GM21360 (cell line): ENCODE results near the gene CFAP52.
"Not testable (repeated sequence)": the region's sequence is repeated elsewhere in the genome, so short reads cannot be mapped to it uniquely, and the experiment has no call there.

Experiments
- ATAC-seq: cut with Tn5 transposase; IDR thresholded peaks from one replicate; pipeline ENCODE4 v1.9.1; 2021; ENCODE audit warnings: mild to moderate bottlenecking, moderate library complexity; ENCODE audit not compliant: unreplicated experiment

CFAP52 gene, protein sequence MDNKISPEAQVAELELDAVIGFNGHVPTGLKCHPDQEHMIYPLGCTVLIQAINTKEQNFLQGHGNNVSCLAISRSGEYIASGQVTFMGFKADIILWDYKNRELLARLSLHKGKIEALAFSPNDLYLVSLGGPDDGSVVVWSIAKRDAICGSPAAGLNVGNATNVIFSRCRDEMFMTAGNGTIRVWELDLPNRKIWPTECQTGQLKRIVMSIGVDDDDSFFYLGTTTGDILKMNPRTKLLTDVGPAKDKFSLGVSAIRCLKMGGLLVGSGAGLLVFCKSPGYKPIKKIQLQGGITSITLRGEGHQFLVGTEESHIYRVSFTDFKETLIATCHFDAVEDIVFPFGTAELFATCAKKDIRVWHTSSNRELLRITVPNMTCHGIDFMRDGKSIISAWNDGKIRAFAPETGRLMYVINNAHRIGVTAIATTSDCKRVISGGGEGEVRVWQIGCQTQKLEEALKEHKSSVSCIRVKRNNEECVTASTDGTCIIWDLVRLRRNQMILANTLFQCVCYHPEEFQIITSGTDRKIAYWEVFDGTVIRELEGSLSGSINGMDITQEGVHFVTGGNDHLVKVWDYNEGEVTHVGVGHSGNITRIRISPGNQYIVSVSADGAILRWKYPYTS

DNA sequence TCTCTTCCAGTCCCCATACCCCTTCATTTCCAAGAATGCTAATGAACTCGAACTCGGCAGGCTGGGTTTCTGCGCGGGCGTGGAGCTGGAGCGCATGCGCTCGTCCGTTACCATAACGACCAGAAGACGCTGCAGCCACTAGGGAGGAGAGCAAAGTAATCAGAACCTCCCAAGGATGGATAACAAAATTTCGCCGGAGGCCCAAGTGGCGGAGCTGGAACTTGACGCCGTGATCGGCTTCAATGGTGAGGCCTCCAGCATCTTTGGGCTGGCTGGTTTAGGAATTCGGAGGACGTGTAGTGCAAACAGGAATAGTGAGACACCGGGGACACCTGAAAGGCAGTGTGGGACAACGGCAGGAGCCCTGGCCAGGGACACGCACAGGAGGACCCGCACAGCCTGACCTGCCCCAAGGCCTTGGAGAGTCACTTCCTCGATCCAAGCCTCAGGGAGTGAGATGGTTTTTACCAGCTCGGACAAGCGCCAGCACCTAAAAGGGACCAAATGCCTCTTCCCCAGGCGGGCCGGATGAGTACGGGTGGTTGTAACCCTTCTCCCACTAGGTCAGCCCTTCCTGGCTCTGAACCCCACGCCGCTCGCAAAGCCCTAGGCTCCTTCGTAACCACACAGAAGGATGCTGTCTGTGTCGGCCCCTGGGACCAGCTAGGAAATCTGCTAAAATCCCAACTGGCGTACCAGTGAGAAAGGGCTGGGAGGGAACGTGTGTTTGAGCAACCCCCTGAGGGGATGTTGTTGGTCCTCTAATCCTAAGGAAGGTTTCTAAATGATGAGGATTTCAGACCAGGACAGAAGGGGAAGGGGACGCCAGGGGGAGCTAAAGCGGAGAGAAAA, at the start of gene CFAP52:
TSS of gene CFAP52 (plus strand) at position 122 of the 852 bp plus-strand sequence. CDS start at position 176, 54 bp downstream.
- ATAC-seq = no peak

DNA sequence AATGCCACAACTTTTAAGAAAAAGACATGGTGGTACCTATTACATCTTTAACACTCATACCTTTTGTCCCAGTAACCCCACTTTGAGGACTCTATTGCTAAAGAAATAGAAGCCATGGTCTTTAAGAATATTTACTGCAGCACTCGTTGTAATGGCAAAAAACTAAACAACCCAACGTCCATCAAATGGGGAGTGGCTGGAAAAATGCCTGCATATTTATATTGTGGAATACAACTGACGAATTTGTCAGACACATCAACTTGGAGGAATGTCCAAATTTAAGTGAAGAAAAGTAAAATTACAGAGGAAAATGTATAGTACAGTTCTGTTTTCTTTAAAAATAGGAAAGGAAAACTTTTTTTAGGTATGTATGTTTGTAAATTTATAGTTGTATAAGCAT, 48.7 kb upstream of the CFAP52 start:
- ATAC-seq = no peak

DNA sequence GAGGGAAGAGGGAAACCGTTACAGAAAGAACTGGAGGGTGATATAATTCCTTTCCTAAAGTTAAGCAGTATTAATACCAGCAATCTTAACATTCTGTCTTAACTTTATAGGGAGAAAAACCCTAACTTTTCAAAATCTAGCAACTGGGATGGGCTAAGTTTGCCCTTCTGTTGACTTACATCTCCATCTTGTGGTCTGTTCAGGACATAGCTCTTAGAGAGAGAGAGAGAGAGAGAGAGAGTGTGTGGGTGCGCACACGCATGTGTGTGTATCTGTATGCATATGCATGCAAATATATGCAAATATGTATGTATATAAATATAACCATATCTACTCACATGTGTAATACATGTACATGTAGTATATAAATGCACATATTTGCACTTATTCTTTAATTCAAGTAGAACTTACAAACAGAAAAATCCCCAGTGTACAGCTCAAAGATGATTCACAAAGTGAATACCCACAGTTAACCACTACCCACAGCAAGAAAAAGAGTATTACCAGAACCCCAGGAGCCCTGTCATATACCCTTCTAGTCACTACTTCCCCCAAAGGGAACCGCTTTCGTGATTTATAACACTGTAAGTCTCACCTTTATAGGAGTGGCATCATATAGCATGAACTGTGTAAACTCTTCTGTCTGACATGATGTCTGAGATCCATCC, 47.3 kb upstream of the CFAP52 start:
- no peak for ATAC-seq

DNA sequence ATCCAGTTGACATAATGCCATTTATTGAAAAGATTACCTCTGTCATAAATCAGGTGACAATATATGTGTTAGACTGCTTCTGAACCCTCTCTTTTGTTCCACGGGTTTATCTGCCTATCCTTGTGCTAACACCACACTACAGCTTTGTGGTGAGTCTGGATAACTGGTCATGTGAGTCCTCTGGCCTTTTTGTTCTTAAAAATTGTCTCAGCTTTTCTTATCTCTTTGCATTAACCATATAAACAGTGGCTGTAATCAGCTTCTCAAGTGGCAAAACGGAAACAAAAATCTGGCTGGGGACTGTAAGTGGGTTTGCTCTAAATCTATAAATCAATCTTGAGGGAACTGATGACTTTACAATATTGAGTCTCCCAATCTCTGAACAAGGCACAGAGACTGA, 45.4 kb upstream of the CFAP52 start:
- no peak for ATAC-seq

DNA sequence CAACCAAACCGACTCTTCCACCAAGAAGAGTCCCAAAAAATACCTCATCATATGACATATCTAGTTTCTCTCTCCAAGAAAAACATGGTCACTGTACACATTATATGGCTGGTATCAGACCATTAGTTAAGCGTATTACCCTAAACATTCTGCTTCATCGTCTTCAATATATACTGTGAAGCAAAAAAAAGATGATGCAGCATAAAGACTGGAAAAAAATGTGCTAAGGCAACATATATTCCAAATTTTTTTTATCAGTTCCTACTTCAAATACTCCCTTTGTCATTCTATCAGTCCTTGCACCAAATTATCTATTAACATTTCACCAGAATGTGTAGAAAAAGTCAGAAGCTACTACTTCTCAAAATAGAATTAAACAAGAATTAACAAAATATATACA, 43.7 kb upstream of the CFAP52 start:
- no peak for ATAC-seq

DNA sequence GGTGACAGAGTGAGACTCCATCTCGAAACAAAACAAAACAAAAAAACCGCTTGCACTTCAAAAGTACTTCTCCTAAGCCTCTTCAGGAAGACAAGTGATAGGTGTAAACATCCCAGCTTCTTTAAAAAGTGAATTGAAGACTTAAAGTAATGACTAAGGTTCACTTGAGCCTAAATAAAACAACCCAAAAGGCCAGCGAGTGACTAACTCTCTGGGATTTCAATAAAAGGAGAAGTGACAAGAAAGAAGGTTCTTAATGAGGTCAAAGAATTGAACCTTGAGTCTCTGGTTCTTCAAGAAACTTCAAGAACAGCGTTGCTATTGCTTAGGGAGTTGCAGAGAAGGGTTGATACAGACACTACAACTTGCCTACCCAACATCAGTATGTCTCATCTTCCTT, 43.0 kb upstream of the CFAP52 start:
- ATAC-seq = no peak

DNA sequence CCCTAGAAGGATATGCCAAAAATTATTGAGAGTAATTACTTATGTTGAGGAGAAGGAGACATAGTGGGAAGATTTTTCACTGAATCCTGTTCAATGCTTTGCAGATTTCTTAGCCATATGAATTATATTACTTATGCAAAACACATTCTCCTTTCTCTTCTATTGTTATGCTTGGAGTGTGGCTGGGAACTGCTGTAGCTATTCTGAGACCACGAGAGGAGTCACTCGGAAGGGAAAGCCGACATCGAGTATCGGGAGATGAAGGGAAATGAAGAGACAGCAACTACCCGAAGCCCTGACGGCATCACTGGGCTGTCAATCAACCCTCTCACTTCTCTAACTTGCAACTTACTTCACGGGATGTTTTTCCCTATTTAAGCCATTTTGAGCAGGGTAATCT, 40.4 kb upstream of the CFAP52 start:
- no peak for ATAC-seq

DNA sequence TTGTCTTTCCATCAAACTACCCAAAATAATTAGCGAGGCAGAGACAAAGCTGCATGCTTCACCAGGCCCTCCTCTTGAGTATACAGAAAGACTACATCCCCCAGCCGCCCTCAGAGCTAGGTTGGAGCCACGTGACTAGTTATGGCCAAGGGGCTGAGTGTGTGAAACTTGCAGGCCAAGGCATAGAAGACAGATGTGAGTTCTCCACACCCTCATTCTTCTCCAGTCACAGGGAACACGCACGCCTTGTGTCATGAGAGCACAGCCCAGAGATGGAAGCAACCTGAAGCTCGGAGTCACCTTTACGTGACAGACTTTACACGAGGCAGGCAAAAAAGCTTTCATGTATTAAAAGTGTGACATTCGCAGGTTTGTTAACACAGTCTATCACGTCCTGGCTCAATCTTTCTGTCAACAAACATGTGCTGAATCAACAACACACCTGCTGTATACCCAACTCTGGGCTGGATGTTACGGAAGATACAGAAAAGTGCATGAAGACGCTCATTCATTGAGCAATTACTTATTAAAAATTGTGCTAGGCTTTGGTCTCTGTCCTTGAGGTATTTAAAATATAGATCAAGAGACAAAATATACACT, 39.2 kb upstream of the CFAP52 start:
- ATAC-seq = no peak

DNA sequence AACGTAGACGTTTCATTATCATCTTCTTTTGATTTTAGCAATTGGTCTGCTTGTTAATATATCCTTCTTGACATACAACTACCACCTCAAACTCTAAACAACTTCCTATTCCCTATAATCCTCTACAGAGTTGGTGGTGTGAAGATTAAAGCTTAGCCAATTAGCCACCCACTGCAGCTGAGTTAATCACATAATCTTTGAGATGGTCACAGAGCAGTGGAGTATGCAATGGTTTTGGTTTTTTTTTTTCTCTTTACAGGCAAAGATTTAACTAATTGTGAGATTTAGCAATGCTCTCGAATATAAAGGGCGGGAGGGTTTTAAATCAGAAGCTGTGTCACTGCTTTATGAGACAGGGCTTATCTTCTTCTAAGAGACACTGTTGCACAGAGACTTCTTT, 37.8 kb upstream of the CFAP52 start:
- ATAC-seq = no peak

DNA sequence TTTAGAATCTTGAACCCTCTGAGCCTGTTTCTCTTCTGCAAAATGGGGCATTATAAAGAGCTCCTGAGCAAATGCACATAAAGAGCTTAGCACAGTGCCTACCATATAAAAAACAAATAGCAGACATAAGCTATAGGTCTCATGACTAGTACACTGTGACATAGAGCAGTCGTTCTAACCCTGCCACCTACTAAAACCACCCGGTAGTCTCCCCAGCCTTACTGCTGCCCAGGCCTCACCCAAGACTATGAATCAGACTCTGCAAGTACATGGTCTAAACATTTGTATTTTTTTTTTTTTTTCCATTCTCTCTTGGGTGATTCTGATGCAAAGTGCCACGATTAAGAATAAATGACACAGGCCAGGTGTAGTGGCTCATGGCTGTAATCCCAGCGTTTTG, 34.7 kb upstream of the CFAP52 start:
- no peak for ATAC-seq

DNA sequence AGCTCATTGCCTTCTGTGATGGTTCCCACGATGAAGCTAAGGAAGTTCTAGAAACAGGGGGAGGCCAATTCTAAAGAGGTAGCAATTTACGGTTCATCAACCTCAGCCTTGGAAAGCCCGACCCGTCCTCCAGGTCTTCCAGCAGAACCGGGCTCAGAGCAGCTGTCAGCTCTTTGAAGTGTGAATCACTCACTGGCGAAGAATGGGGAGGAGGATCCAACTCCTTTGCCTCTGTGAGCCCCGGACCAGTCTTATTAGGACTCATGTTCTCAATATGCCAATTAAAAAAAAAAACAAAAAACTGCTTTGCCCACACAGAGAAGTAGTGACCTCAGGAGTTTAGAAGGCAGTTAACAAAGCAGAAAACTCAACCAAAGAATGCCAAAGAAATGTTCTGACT, 32.2 kb upstream of the CFAP52 start:
- ATAC-seq = no peak

DNA sequence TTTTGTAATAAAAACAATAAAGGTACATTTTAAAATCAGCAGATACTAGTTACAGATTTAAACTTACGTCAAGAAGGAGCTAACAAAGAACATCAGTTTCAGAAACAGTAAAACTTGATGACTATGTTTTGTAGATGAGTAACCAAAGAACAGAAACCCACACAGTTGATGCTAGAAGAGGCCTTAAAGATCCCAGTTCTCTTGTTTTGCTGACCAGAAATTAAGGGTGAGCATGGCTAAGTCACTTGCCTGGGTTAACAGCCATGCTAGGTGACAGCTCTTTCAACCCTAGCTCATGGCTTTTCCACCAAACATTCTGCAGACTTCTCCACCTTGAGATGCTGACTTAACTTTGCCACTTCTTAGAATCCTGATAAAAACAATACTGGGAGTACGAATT, 27.2 kb upstream of the CFAP52 start:
- no peak for ATAC-seq

DNA sequence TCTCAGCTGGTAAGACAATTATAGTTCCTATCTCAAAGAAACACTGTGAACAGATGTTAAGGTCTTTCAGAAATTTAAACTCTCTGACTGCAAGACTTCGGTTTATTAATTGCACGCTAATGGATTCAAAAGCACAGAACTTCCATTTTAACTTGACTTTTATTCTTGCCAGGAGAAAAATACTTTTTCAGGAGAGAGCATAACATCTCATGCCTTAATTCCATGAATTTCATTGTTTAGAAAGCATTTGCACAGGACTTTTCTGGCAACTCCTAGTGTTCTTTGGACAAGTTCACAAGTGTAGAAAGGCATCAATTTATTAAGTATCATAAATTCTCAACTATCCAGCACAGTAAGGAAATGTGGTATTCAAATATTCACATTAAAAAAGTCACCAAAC, 23.3 kb upstream of the CFAP52 start:
- ATAC-seq = no peak

DNA sequence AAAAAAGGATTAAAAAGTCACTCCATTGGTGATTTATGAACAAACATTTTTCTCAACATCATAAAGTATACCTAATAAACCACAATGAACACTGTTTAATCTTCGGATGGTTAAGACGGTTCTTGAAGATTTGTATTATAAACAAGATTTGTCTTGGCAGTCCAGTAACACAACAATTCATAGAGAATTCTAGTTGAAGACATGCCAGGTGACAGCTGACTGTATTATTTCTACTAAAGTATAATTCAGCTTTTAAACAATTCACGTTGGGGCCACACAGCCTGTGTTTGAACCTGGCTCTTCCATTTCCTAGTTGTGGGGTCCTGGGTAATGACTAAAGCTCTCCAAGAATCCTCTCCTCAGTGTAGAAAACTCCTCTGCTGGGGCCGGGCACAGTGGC, 22.8 kb upstream of the CFAP52 start:
- ATAC-seq = no peak

DNA sequence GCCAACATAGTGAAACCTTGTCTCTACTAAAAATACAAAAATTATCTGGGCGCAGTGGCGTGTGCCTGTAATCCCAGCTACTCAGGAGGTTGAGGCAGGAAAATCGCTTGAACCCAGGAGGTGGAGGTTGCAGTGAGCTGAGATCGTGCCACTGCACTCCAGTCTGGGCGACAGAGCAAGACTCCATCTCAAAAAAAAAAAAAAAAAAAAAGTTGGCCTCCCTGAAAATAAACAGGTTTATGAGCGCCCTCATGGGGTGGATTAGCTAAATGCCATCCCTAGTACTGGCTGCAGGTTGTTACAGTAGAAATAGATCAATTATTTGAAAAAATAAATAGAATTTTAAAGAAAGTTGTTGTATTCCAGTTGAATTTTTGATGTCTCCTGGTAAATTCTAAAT, 21.7 kb upstream of the CFAP52 start:
- ATAC-seq = not testable (repeated sequence)

DNA sequence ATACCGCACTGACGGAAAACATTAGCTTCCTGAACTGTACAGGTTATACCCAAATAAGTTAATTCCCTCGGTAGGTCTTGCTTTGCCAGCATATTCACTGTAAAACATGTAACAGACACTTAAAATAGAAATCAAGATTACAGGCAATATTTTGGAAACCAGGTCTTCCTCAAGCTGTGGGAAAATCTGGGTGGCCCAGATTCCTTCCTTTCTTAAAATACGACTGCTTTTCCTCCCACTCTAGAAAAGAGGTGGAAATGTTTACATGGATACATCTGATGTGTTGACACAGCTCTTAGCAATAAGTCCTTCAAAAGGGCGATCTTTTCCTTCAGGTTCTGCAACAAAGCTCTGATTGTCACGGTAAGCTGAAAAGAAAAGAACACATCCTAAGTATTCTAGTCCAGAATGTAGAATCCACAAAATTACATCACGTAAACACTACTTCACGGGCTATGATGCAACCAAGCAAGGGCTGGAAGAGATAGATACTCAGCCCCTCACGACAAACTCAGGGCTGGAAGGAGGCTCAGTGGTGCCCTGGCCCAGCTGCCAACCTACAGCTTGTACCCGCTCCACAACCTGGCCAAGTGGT, 19.2 kb upstream of the CFAP52 start:
- ATAC-seq = no peak

DNA sequence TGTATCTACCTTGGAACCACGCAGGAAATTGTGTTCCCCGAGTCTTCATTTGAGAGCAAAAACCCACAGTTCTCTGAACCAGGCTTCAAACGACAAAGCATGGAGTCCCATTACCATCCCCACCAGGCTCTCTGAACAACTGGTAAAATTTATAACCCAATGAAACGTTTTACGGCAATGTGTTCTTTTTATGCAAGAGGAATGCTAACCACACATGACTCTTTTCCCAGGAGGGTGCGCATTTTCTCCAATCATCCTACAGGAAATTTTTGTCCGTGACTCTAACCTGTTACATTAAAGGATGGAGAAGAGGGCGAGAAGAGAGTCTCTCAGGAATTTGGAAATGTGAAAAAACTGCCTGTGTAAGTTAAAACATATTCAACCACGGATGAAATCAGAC, 18.6 kb upstream of the CFAP52 start:
- no peak for ATAC-seq

DNA sequence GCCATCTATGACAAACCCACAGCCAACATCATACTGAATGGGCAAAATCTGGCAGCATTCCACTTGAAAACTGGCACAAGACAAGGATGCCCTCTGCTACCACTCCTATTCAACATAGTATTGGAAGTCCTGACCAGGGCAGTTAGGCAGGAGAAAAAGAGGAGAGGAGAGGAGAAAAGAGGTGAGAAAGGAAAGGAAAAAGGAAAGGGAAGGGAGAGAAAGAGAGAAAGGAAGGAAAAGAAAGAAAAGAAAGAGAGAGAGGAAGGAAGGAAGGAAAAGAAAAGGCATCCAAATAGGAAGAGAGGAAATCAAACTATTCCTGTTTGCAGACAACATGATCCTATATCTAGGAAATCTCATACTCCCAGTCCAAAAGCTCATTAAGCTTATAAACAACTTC, 12.3 kb upstream of the CFAP52 start:
- ATAC-seq = no peak

DNA sequence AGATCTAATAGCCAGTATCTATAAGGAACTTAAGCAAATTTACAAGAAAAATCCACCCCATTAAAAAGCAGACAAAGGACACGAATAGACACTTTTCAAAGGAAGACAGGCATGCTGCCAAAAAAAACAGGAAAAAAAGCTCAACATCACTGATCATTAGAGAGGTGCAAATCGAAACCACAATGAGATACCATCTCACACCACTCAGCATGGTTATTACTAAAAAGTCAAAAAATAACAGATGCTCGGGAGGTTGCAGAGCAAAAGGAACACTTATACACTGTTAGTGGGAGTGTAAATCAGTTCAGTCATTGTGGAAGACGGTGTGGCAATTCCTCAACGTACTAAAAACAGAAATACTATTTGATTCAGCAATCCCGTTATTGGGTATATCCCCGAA, 10.4 kb upstream of the CFAP52 start:
- no peak for ATAC-seq

DNA sequence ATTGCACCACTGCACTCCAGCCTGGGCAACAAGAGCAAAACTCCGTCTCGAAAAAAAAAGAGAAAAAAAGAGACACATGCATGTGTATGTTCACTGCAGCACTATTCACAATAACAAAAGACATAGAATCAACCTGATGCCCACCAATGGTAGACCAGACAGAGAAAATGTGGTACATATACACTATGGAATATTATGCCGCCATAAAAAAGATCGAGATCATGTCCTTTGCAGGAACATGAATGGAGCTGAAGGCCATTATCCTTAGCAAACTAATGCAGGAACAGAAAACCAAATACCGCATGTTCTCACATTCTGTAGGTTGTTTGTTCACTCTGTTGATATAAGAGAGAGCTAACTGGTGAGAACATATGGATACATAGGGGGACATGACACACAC, 9.7 kb upstream of the CFAP52 start:
- ATAC-seq = not testable (repeated sequence)
